ENCODE measurements around the gene ODC1. TPM values are rescaled to one million over a fixed set of nuclear protein-coding genes. Genes with fewer than 3 reads are reported as not detected.

Gene ODC1
- total RNA-seq, 1 donor: 129 TPM

- no peak overlapping the region for H3K4me3 ChIP-seq (ENCODE audit: low read depth, low read length)
Observed at GRCh38 chr2:10407432-10407831, 40.7 kb downstream of the ODC1 start.

GRCh38 chr2:10406491-10407188, 41.5 kb downstream of the ODC1 start:
- no peak for DNase-seq (ENCODE audit: low read depth)
- TF ChIP-seq, protein P1, sequence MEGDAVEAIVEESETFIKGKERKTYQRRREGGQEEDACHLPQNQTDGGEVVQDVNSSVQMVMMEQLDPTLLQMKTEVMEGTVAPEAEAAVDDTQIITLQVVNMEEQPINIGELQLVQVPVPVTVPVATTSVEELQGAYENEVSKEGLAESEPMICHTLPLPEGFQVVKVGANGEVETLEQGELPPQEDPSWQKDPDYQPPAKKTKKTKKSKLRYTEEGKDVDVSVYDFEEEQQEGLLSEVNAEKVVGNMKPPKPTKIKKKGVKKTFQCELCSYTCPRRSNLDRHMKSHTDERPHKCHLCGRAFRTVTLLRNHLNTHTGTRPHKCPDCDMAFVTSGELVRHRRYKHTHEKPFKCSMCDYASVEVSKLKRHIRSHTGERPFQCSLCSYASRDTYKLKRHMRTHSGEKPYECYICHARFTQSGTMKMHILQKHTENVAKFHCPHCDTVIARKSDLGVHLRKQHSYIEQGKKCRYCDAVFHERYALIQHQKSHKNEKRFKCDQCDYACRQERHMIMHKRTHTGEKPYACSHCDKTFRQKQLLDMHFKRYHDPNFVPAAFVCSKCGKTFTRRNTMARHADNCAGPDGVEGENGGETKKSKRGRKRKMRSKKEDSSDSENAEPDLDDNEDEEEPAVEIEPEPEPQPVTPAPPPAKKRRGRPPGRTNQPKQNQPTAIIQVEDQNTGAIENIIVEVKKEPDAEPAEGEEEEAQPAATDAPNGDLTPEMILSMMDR (IDR thresholded peaks at IDR 0.05; ENCODE audit: insufficient read depth, low read length): no peak
- no peak overlapping the region for H3K4me3 ChIP-seq (ENCODE audit: low read depth, low read length)

More at GRCh38 chr2:10407432-10407831, 40.7 kb downstream of the ODC1 start:
- TF ChIP-seq, protein P1 (IDR thresholded peaks at IDR 0.05; ENCODE audit: insufficient read depth, low read length): no peak
- DNase-seq (ENCODE audit: low read depth): no peak

DNA sequence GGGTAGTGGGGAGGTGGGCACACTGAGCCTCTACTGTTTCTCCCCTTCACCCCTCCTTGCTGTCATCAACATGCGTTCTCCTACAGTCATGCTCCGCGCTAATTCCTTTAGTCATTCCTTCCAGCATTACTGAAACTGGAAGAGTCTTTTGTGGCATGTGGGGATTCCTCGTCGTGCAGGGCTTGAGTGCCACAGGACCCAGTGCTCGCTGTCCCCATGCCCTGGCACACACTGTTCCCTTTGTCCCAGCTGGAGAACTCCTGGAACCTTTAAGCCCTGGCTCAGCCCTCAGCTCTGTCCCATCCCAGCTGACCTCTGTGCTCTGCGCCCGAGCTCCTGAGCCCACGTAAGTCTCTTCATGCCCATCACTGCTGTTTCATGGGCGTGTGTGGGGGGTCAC, 42.1 kb downstream of the ODC1 start:
- no peak for DNase-seq (ENCODE audit: low read depth)
- TF ChIP-seq, protein P1 (IDR thresholded peaks at IDR 0.05; ENCODE audit: insufficient read depth, low read length): no peak
- no peak overlapping the region for H3K4me3 ChIP-seq (ENCODE audit: low read depth, low read length)

DNA sequence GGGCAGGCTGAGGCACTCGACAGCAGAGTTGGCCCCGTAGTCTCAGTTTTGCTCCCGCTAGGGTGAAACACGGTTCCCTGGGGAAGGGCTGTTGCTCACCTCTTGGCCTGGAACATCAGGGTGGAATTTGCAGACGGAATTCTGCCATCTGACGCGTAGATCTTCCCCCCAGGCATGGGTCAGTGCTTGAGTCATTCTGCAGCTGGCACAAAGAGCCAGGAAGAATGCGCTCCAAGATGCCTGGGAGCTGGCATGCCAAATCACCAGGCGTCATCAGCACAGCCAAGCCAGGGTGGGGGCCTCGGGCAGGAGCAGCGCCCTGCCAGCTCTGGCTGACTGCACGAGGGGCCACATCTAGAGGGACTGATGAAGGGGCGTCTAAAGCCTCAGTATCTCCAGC, 42.7 kb downstream of the ODC1 start:
- TF ChIP-seq, protein P1 (IDR thresholded peaks at IDR 0.05; ENCODE audit: insufficient read depth, low read length): no peak
- H3K4me3 ChIP-seq (ENCODE audit: low read depth, low read length): no peak overlapping the region
- DNase-seq (ENCODE audit: low read depth): peak; percentile 99

DNA sequence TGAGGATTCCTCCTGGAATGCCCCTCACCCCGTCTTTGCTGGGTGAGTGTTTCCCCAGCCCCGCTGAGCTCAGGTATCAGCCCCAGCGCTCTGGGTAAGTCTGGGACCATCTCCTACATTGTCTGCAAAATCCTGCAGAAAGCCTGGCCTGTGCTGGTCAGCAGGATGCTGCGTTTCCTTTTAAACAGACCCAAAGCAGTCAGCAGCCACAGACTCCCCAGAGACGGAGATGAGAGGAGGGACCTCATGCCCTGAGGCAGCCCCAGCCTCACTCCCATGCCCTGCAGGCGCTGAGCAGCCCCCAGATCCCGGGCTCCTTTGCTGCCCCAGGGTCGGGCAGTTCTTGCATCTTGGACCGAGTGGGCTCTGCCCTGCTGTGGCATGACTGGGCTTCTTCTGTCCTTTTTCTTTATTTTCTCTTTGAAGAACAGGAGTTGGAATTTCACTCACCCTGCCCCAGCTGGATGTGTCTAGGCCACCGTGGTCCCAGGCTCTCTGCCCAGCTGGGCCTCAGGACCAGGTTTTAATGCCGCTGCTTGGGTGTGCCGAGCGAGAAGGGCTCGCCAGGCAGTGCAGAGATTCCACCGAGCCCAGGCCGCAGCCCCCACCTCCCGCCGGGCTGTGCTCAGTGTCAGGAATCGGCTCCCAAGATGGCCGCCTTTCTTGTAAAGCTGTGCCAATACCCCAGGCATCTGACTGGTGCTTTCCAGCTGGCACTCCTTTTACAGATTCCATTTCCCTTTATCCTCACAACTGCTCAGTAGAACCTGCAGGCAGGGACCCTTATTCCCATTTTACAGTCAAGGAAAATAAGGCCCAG, 43.6 kb downstream of the ODC1 start:
- H3K4me3 ChIP-seq (ENCODE audit: low read depth, low read length): no peak overlapping the region
- TF ChIP-seq, protein P1 (IDR thresholded peaks at IDR 0.05; ENCODE audit: insufficient read depth, low read length): no peak
- DNase-seq (ENCODE audit: low read depth): peak; percentile 37

DNA sequence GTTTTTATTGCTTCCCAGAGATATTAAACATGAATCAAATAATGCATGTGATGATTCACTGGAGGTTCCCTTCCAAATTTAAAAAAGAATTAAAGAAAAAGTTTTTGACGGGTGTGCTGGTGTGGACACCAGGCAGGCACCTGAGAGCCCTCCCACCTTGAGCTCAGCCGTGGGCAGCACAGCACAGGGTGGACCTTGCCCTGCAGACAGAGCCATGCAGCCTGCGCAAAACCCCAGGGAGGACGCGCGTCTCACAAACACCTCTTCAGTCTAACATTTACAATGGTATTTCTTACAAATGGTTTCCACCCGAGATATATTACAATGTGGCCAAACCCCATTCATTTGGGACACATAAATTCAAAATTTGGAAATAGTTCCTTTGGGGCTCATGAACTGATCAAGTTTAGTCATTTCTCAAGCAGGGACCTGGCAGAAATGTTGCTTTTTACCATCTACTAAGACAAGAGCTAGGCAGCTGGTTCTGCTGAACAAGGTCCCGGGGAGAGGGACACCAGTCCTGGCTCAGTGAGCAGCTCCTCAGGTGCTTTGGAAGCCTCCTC, 45.4 kb downstream of the ODC1 start:
- DNase-seq (ENCODE audit: low read depth): no peak
- TF ChIP-seq, protein P1 (IDR thresholded peaks at IDR 0.05; ENCODE audit: insufficient read depth, low read length): no peak

More for the DNA sequence above, 45.4 kb downstream of the ODC1 start:
- no peak overlapping the region for H3K4me3 ChIP-seq (ENCODE audit: low read depth, low read length)

All from fibroblast of the aortic adventitia (primary cell).